Testis (tissue), 2 donors: ENCODE results near the gene RERE.

ENCODE experiments used
- CTCF ChIP-seq, 3 experiments: fragments of 450-650 bp in 2 of 3; fragments of 200-600 bp in 1 of 3; sonication (generic) in 1 of 3; IDR thresholded peaks; one replicate each; pipeline ENCODE4 v1.5.1; 2016 to 2019; ENCODE audit warnings: antibody characterized with exemption in 3 of 3, mild to moderate bottlenecking in 2 of 3, moderate library complexity in 1 of 3
- POLR2A ChIP-seq: fragments of 450-650 bp; IDR thresholded peaks from one replicate; pipeline ENCODE4 v1.6.1; 2017; ENCODE audit warnings: antibody characterized with exemption, mild to moderate bottlenecking, moderate library complexity

- no peak for TF ChIP-seq CTCF (IDR thresholded peaks at IDR 0.05)
- TF ChIP-seq POLR2A, result no peak
Measured at GRCh38 chr1:8562222-8562621, 255.2 kb downstream of the RERE start.
